Right atrium auricular region (tissue), 2 donors: ENCODE measurements around the gene TFB1M. TPM values are rescaled to one million over a fixed set of nuclear protein-coding genes. Genes with fewer than 3 reads are reported as not detected.

Experiments
- DNase-seq: peaks from one replicate; pipeline ENCODE4 v3.0.0-alpha.2; 2019; ENCODE audit warnings: low spot score
- H3K27ac ChIP-seq, 2 donors: fragments of 200-600 bp; sonication (generic); 1 replicate in 1 of 2; 2 replicates in 1 of 2; pipeline ENCODE4 v1.5.1; 2016 to 2019
- H3K27me3 ChIP-seq, 2 donors: fragments of 200-600 bp; sonication (generic); one replicate each; pipeline versions ENCODE4 v1.5.1 to v1.6.0; 2017 to 2019
- H3K36me3 ChIP-seq: fragments of 200-600 bp; sonication (generic); one replicate; pipeline ENCODE4 v1.5.1; 2016
- H3K4me1 ChIP-seq, 2 donors: fragments of 200-600 bp; sonication (generic); one replicate each; pipeline versions ENCODE4 v1.5.1 to v1.6.0; 2017 to 2019
- H3K4me3 ChIP-seq, 2 donors: fragments of 200-600 bp; sonication (generic); 1 replicate in 1 of 2; 2 replicates in 1 of 2; pipeline ENCODE4 v1.5.1; 2017 to 2019; ENCODE audit warnings: mild to moderate bottlenecking in 1 of 2, moderate library complexity in 1 of 2
- H3K9me3 ChIP-seq, 2 donors: fragments of 200-600 bp; sonication (generic); one replicate each; pipeline ENCODE4 v1.5.1; 2019
- CTCF ChIP-seq, 2 donors: fragments of 200-600 bp; sonication (generic); IDR thresholded peaks; one replicate each; pipeline ENCODE4 v1.5.1; 2019; ENCODE audit warnings: antibody characterized with exemption in 2 of 2
- total RNA-seq, 2 donors: library from RNA; depleted of rRNA; stranded (reverse); fragments of >200 nt; gene quantifications; one replicate each; pipeline ENCODE4 v1.1.0, GENCODE V29; 2016

Gene TFB1M
- total RNA-seq, 2 donors from 2014 or later, result 10.7 to 11.1 TPM

- Histone ChIP-seq H3K36me3 (no peaks in the 10 kb centered on the region), H3K27me3 (no peaks in the 10 kb centered on the region), H3K27ac (no peak overlapping the region), H3K4me3 (no peak overlapping the region), H3K9me3 (no peaks in the 10 kb centered on the region), H3K4me1 (peaks cover 0 to 8% of the 10 kb centered on the region in 2 donors)
- TF ChIP-seq CTCF (IDR thresholded peaks at IDR 0.05), result no peak
- DNase-seq, result no peak
Measured at GRCh38 chr6:155319902-155320301, 5.6 kb upstream of the TFB1M start.

GRCh38 chr6:155317186-155317585, 2.9 kb upstream of the TFB1M start:
- DNase-seq, result no peak
- no peaks in the 10 kb centered on the region for H3K9me3 ChIP-seq
- no peaks in the 10 kb centered on the region for H3K27me3 ChIP-seq
- peak in 1 of 2 donors; percentile 30 for TF ChIP-seq CTCF (IDR thresholded peaks at IDR 0.05)
- no peaks in the 10 kb centered on the region for H3K36me3 ChIP-seq
- peaks cover 0 to 17% of the 10 kb centered on the region in 2 donors for H3K4me1 ChIP-seq
- no peak overlapping the region for H3K4me3 ChIP-seq
- H3K27ac ChIP-seq, result no peak overlapping the region

GRCh38 chr6:155316419-155316818, 2.1 kb upstream of the TFB1M start:
- no peak for DNase-seq
- no peak for TF ChIP-seq CTCF (IDR thresholded peaks at IDR 0.05)
- no peak overlapping the region for H3K27ac ChIP-seq

GRCh38 chr6:155315516-155315871, 1.2 kb upstream of the TFB1M start:
- Histone ChIP-seq H3K4me1 (peaks cover 0 to 17% of the 10 kb centered on the region in 2 donors), H3K27ac (peak overlapping the region; percentile 82 to 92), H3K4me3 (peak overlapping the region; percentile 70 to 82), H3K27me3 (no peaks in the 10 kb centered on the region), H3K36me3 (no peaks in the 10 kb centered on the region), H3K9me3 (no peaks in the 10 kb centered on the region)
- no peak for TF ChIP-seq CTCF (IDR thresholded peaks at IDR 0.05)
- no peak for DNase-seq

More at GRCh38 chr6:155316419-155316818, 2.1 kb upstream of the TFB1M start:
- no peaks in the 10 kb centered on the region for H3K36me3 ChIP-seq
- H3K27me3 ChIP-seq, result no peaks in the 10 kb centered on the region
- peaks cover 0 to 17% of the 10 kb centered on the region in 2 donors for H3K4me1 ChIP-seq
- no peaks in the 10 kb centered on the region for H3K9me3 ChIP-seq
- H3K4me3 ChIP-seq, result no peak overlapping the region

- no peak for TF ChIP-seq CTCF (IDR thresholded peaks at IDR 0.05)
- Histone ChIP-seq H3K36me3 (no peaks in the 10 kb centered on the region), H3K9me3 (no peaks in the 10 kb centered on the region), H3K27ac (peak overlapping the region; percentile 82 to 92), H3K27me3 (no peaks in the 10 kb centered on the region), H3K4me1 (peaks cover 0 to 17% of the 10 kb centered on the region in 2 donors), H3K4me3 (peak overlapping the region; percentile 70 to 82)
- peak; percentile 86 for DNase-seq
Measured at GRCh38 chr6:155314773-155315515, 660 bp upstream of the TFB1M start.
